GM12801 (cell line): Measurements from ENCODE around the gene TRIM28.

Experiments
- TF ChIP-seq, protein P1 (sequence below): IDR thresholded peaks from one replicate; pipeline ENCODE4 v1.5.1; 2011; ENCODE audit warnings: control low read depth; ENCODE audit not compliant: insufficient read length; ENCODE audit errors: extremely low read depth

TRIM28 gene

DNA sequence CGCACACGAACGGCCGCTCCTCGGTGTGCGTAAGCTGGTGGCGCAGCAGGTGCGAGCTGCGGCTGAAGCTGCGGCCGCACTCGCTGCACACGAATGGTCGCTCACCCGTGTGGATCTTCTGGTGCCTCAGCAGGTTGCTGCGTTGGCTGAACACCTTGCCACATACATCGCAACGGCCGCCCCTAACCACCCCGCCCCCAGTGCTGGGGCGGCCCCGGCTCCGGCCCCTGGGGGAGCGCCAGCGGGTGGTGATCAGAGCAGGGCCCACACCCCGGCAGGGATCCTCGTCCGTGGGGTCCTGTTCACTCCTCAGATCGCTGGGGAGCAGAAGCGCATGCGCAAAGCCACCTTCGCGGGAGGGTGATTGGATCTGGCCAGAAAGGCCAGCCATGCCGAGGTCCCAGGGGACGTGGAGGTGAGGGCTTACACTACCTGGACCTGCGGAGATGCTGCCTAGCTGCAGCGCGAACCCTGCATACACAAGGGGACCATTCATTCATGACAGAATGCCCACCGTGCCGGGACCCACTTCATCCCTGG lies 19.2 kb downstream of the TRIM28 start:
- TF ChIP-seq, protein P1, sequence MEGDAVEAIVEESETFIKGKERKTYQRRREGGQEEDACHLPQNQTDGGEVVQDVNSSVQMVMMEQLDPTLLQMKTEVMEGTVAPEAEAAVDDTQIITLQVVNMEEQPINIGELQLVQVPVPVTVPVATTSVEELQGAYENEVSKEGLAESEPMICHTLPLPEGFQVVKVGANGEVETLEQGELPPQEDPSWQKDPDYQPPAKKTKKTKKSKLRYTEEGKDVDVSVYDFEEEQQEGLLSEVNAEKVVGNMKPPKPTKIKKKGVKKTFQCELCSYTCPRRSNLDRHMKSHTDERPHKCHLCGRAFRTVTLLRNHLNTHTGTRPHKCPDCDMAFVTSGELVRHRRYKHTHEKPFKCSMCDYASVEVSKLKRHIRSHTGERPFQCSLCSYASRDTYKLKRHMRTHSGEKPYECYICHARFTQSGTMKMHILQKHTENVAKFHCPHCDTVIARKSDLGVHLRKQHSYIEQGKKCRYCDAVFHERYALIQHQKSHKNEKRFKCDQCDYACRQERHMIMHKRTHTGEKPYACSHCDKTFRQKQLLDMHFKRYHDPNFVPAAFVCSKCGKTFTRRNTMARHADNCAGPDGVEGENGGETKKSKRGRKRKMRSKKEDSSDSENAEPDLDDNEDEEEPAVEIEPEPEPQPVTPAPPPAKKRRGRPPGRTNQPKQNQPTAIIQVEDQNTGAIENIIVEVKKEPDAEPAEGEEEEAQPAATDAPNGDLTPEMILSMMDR, result no peak

DNA sequence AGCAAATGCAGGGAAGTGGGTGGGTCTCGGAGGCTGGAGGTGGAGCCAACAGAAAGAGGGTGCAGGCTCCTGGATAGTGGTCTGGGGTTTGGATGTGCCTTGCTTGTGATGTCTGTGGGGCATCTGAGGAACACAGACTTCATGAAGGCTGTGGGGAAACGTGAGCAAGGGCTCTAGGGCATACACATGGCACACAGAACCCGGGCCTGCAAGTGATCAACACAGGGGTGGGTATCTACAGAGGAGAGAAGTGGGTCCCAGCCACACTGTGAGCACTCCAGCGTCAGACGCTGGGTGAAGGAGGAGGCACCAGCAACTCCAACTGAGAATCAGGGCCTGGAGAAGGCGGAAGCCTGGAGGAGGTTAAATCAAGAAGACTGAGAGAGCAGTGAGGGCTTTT lies 20.0 kb downstream of the TRIM28 start:
- TF ChIP-seq, protein P1, result no peak

DNA sequence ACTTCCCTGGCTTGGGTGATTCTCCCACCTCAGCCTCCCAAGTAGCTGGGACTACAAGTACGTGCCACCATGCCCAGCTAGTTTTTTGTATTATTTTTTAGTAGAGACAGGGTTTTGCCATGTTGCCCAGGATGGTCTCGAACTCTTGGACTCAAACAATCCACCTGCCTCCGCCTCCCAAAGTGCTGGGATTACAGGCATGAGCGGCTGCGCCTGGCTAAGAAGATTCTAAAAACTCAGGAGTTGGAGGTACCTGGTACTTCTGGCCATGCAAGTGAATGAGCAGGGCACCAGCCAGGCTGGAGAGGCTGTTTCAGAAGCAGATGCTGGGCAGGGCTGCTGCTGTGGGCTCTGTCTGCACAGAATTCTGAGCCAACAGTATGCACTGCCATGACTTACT lies 23.1 kb downstream of the TRIM28 start:
- TF ChIP-seq, protein P1, result no peak

DNA sequence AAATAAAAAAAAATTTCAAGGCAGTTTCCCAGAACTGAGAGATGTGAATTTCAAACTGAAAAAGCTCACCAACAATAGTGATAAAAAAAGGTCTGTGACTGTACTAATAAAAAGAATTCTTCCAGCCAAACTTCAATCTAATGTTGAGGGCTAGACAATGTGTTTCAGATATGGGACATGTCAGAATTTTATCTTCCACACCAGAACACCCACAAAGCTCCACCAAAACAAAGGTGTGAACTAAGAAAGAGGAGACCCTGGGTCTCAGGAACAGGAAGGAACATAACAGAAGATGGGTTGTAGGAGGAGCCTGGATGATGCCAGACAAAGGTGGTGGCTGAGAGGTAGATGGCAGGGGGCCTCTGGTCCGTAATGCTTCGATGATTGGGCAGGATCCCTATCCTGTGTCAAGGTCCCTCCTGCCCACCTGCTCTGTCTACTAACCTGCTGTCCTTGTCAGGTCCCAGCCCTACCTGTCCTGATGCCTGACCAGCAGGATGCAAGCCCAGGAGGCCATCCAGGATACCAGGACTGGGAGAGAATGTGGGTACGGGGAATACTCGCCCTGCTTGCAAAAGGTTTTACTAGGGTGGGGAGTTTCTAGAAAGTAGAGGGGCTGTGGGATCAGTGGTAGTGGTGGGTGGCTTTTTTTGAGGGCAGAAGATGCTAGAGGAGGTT lies 24.7 kb downstream of the TRIM28 start:
- TF ChIP-seq, protein P1, result no peak

DNA sequence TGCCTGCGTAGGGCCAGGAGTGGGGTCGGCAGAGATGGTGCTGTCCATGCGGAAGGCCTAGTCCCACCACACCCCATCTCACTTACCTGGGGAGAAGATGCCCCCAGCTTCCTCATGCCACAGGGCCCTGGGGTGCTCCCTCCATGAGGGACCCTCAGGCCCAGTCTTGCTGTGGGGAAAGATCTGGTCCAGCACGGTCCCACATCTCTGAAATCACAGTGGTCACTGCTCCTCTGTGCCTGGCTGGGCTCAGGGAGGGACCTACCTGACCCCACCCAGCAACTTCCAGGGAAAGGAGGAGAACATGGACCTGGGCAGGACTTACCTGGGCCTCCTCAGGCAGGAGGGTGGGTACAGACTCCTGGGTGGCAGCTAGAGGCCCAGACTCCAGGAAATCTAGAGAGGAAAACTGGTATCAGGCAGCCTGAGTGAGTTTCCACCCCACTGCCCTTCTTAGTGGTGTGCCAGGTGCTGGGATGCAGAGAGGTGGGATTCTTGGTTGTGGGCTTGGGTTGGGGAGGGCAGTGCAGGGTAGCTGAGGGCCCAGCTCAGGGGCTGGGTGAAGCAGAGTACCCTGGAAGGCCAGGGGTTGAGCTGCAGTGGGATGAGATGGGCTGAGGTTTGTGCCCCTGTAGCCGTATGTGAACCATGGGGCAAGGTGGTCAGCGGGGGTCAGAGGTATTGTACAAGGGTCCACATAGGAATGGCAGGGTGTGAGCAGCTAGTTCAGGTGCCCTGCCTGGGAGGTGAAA lies 25.5 kb downstream of the TRIM28 start:
- TF ChIP-seq, protein P1, result no peak

DNA sequence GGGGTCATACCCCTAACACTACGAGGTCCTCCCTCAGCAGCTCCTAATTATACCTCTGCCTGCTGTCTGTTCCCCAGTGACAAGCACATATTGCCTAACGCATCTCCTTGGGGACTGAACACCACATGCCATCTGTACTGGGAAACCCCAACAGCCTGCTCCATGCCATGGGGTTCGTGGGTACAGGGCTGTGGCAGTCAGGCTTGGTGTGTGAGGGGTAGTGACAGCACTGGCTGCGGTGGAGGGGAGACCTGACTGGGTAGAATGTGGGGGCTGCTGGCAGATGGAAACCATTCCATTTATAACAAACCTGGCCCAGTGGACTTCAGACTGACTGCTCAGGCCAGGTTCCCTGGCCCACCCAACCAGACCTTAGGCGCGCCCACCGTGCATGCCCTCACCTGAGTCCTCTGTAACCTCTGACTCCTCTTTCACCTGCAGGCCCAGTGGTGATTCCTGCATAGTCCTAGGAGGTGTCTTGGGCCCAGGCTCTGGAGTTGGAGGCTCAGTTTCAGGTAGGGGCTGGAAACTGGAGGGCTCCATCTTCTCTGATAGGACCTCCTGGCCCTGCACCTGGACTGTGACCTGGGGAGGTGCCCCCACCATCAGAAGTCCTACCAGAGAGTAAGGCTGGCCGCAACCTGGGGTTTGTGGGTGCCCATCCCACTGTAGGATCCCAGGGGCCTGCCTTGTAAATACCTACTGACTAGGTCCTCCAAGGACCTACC lies 26.2 kb downstream of the TRIM28 start:
- TF ChIP-seq, protein P1, result no peak
